A549 (cell line): Measurements from ENCODE around the gene UBE2E2. TPM values are rescaled to one million over a fixed set of nuclear protein-coding genes. Genes with fewer than 3 reads are reported as not detected.

Source experiments
- ATAC-seq, 2 experiments: fragments of 200-7000 bp in 1 of 2; fragments of >200 bp in 1 of 2; cut with Nextera tagmentation in 1 of 2; cut with Tn5 transposase in 1 of 2; 3 replicates each; pipeline versions ENCODE4 v1.8.0 to v1.9.1; 2018 to 2020; ENCODE audit warnings: mild to moderate bottlenecking in 1 of 2, moderate library complexity in 1 of 2
- CTCF ChIA-PET: fragments of 300-600 bp; sonication (Branson Sonifier 250); formaldehyde crosslinking; extraction: SDS; loops from one replicate; lab custom pipeline; 2021; ENCODE audit warnings: antibody characterized with exemption, inconsistent platforms; lab: Yijun Ruan, JAX
- POLR2A ChIA-PET: fragments of 350-600 bp; formaldehyde crosslinking; extraction: SDS; loops from one replicate; lab custom pipeline; 2021; ENCODE audit warnings: antibody characterized with exemption, inconsistent platforms; lab: Yijun Ruan, JAX
- DNase-seq, 2 experiments: peaks; one replicate each; pipeline versions ENCODE4 v3.0.0 to v3.0.0-alpha.2; 2011 to 2016; ENCODE audit warnings: low read depth in 1 of 2, low spot score in 1 of 2
- FAIRE-seq: peaks from 2 replicates; lab custom pipeline; 2011; peaks lifted over from hg19 to GRCh38; lab: Jason Lieb, UNC
- H3K27ac ChIP-seq, 2 experiments: fragments of >200 bp; sonication (Bioruptor Twin); formaldehyde crosslinking; 3 replicates each; pipeline ENCODE4 v1.5.1; 2016 to 2017
- H3K4me1 ChIP-seq: fragments of >200 bp; sonication (Bioruptor Twin); formaldehyde crosslinking; 3 replicates; pipeline ENCODE4 v1.6.1; 2016
- H3K4me2 ChIP-seq: fragments of >200 bp; sonication (Bioruptor Twin); formaldehyde crosslinking; 3 replicates; pipeline ENCODE4 v1.6.1; 2016
- H3K4me3 ChIP-seq: fragments of >200 bp; sonication (Bioruptor Twin); formaldehyde crosslinking; 3 replicates; pipeline ENCODE4 v1.5.1; 2016
- H3K9me3 ChIP-seq: fragments of >200 bp; sonication (Bioruptor Twin); formaldehyde crosslinking; 3 replicates; pipeline ENCODE4 v1.6.1; 2016
- CEBPB ChIP-seq, 2 experiments: fragments of >200 bp in 1 of 2; sonication (Bioruptor Twin) in 1 of 2; formaldehyde crosslinking in 1 of 2; IDR thresholded peaks; 2 replicates each; pipeline ENCODE4 v1.6.1; 2012 to 2016
- CHD2 ChIP-seq: fragments of 150-350 bp; IDR thresholded peaks from 2 replicates; pipeline ENCODE4 v1.6.1; 2014; ENCODE audit warnings: low read length; ENCODE audit not compliant: partially characterized antibody
- CHD4 ChIP-seq: fragments of 200-600 bp; sonication (generic); IDR thresholded peaks from 2 replicates; pipeline ENCODE4 v1.6.1; 2016; ENCODE audit warnings: antibody characterized with exemption, mild to moderate bottlenecking, borderline replicate concordance
- EHF ChIP-seq: fragments of 250-450 bp; sonication (Bioruptor Pico); IDR thresholded peaks from 2 replicates; pipeline ENCODE4 v1.5.0; 2020; ENCODE audit warnings: mild to moderate bottlenecking
- EHMT2 ChIP-seq: fragments of 200-600 bp; sonication (generic); IDR thresholded peaks from 2 replicates; pipeline ENCODE4 v1.6.1; 2016; ENCODE audit warnings: antibody characterized with exemption, low read depth, mild to moderate bottlenecking, moderate library complexity
- ELK1 ChIP-seq: fragments of 150-350 bp; IDR thresholded peaks from 2 replicates; pipeline ENCODE4 v1.6.1; 2014; ENCODE audit warnings: low read depth, mild to moderate bottlenecking, low read length
- ESRRA ChIP-seq: fragments of 150-350 bp; IDR thresholded peaks from 2 replicates; pipeline ENCODE4 v1.6.1; 2014; ENCODE audit warnings: mild to moderate bottlenecking, low read length, borderline replicate concordance
- FOXS1 ChIP-seq: fragments of 250-450 bp; sonication (Bioruptor Pico); IDR thresholded peaks from 2 replicates; pipeline ENCODE4 v1.5.0; 2020; ENCODE audit warnings: mild to moderate bottlenecking, moderate library complexity
- HES2 ChIP-seq: fragments of >200 bp; sonication (Bioruptor Twin); formaldehyde crosslinking; IDR thresholded peaks from 2 replicates; pipeline ENCODE4 v1.6.1; 2016
- HOXA7 ChIP-seq: fragments of 250-450 bp; sonication (Bioruptor Pico); IDR thresholded peaks from 2 replicates; pipeline ENCODE4 v1.5.0; 2020; ENCODE audit warnings: mild to moderate bottlenecking, moderate library complexity
- MAFK ChIP-seq: fragments of 450-650 bp; IDR thresholded peaks from 2 replicates; pipeline ENCODE4 v1.6.1; 2014; ENCODE audit not compliant: partially characterized antibody
- MAX ChIP-seq: IDR thresholded peaks from 2 replicates; pipeline ENCODE4 v1.6.1; 2012
- MAZ ChIP-seq: fragments of 150-350 bp; IDR thresholded peaks from 2 replicates; pipeline ENCODE4 v1.6.1; 2014; ENCODE audit warnings: antibody characterized with exemption, low read depth, low read length, borderline replicate concordance
- MYC ChIP-seq: IDR thresholded peaks from 2 replicates; pipeline ENCODE4 v1.6.1; 2012; ENCODE audit warnings: mild to moderate bottlenecking, inconsistent platforms, low read length, improper control_type of control experiment, borderline replicate concordance
- NR3C1 ChIP-seq: fragments of >200 bp; sonication (Bioruptor Twin); formaldehyde crosslinking; IDR thresholded peaks from 3 replicates; pipeline ENCODE4 v1.6.1; 2017
- PHF8 ChIP-seq: fragments of 200-600 bp; sonication (generic); IDR thresholded peaks from 2 replicates; pipeline ENCODE4 v1.6.1; 2016; ENCODE audit warnings: low read depth, mild to moderate bottlenecking, antibody characterized with exemption, moderate library complexity, borderline replicate concordance
- POLR2AphosphoS2 ChIP-seq: conservative IDR thresholded peaks from 2 replicates; pipeline ENCODE4 v1.6.1; 2012; ENCODE audit warnings: low read length, improper control_type of control experiment, inconsistent platforms
- RCOR1 ChIP-seq: fragments of 150-350 bp; IDR thresholded peaks from 2 replicates; pipeline ENCODE4 v1.6.1; 2014; ENCODE audit warnings: antibody characterized with exemption, low read length, low read depth
- RFX5 ChIP-seq: fragments of 450-650 bp; IDR thresholded peaks from 2 replicates; pipeline ENCODE4 v1.7.1; 2014; ENCODE audit warnings: antibody characterized with exemption, mild to moderate bottlenecking, moderate library complexity
- SMC3 ChIP-seq: fragments of >200 bp; sonication (Bioruptor Twin); formaldehyde crosslinking; IDR thresholded peaks from 3 replicates; pipeline ENCODE4 v1.6.1; 2018; ENCODE audit warnings: inconsistent platforms
- USF2 ChIP-seq: fragments of 450-650 bp; IDR thresholded peaks from 2 replicates; pipeline ENCODE4 v1.6.1; 2014; ENCODE audit warnings: antibody characterized with exemption
- WGBS: methylation state at CpG from one replicate; pipeline ENCODE4 v1.1.6; 2017; ENCODE audit errors: missing lambda C conversion rate; 5-methylcytosine and 5-hydroxymethylcytosine counted together
- polyA plus RNA-seq, 4 experiments: library from polyadenylated mRNA; depleted of rRNA in 3 of 4; stranded (reverse); fragments of >200 nt; fragmentation: RNase III in 1 of 4; extraction: RNeasy Plus Mini Kit Qiagen cat#74134 plus additional on column Dnase treatment in 1 of 4; gene quantifications; 2 replicates in 3 of 4; 3 replicates in 1 of 4; pipeline ENCODE4 v1.2.3, GENCODE V29; 2011 to 2017

Gene UBE2E2
- polyA plus RNA-seq, 2 of the 4 experiments (the other 2 are of a cell fraction): 28.3 to 56.1 TPM

GRCh38 chr3:23537101-23537551 lies 334.0 kb downstream of the UBE2E2 start:
- no peak overlapping the region for H3K4me3 ChIP-seq
- H3K4me1 ChIP-seq: no peaks in the 10 kb centered on the region
- ChIA-PET CTCF (interaction anchor here (1.1 kb wide), 1 partner anchor 10 kb away, joined by 3 read pairs; no protein-coding TSS in a partner anchor), POLR2A (no interaction called here)
- no peaks in the 10 kb centered on the region for H3K9me3 ChIP-seq
- no peak for FAIRE-seq
- DNase-seq: no peak
- 87% methylated on average over 4 of the region's 4 CpGs for WGBS
- H3K4me2 ChIP-seq: no peak overlapping the region
- no peak overlapping the region for H3K27ac ChIP-seq
- TF ChIP-seq ESRRA (no peak), MAZ (no peak), ELK1 (no peak), POLR2AphosphoS2 (no peak), RCOR1 (no peak)
- ATAC-seq: no peak

GRCh38 chr3:23539185-23539584 lies 336.1 kb downstream of the UBE2E2 start:
- H3K4me2 ChIP-seq: no peak overlapping the region
- ATAC-seq (no peak), DNase-seq (no peak), FAIRE-seq (peak; percentile 7)
- no peak overlapping the region for H3K4me3 ChIP-seq
- no peaks in the 10 kb centered on the region for H3K9me3 ChIP-seq
- CTCF ChIA-PET: interaction anchor here (1.0 kb wide), 1 partner anchor 218 kb away, joined by 3 read pairs; no protein-coding TSS in a partner anchor
- 85% methylated on average over 2 of the region's 2 CpGs for WGBS
- no peak overlapping the region for H3K27ac ChIP-seq
- no peaks in the 10 kb centered on the region for H3K4me1 ChIP-seq
- POLR2A ChIA-PET: no interaction called here
- no peak for TF ChIP-seq ELK1
- TF ChIP-seq CHD2: no peak
- peak; percentile 82 for TF ChIP-seq MAFK
- TF ChIP-seq SMC3: no peak
- TF ChIP-seq HOXA7 (CRISPR knock-in tag): no peak

GRCh38 chr3:23540600-23540999 lies 337.5 kb downstream of the UBE2E2 start:
- CTCF ChIA-PET: no interaction called here

More at GRCh38 chr3:23540600-23540999, 337.5 kb downstream of the UBE2E2 start:
- H3K4me3 ChIP-seq: no peak overlapping the region
- no peak for FAIRE-seq
- no peaks in the 10 kb centered on the region for H3K9me3 ChIP-seq
- ATAC-seq: no peak
- peaks cover under 1% of the 10 kb centered on the region; the same call in 1 of the 3 replicates for H3K4me1 ChIP-seq
- DNase-seq: no peak
- H3K27ac ChIP-seq: no peak overlapping the region
- WGBS: 63% methylated on average over 4 of the region's 4 CpGs
- POLR2A ChIA-PET: no interaction called here
- H3K4me2 ChIP-seq: no peak overlapping the region
- TF ChIP-seq NR3C1 (no peak), RFX5 (no peak), CHD2 (no peak), CEBPB (IDR thresholded peaks at IDR 0.05) (no peak), MYC (no peak), HES2 (no peak), USF2 (no peak), EHF (CRISPR knock-in tag) (no peak), EHMT2 (no peak), MAFK (no peak), CHD4 (no peak), FOXS1 (CRISPR knock-in tag) (no peak), PHF8 (no peak), MAX (no peak), SMC3 (no peak)
